GM15510 (cell line): ENCODE measurements around the gene SLC16A3.

Experiments
- POLR2A ChIP-seq: IDR thresholded peaks from 3 replicates; pipeline ENCODE4 v1.6.1; 2011; ENCODE audit warnings: borderline replicate concordance; ENCODE audit not compliant: insufficient read length; ENCODE audit errors: extremely low read depth

Gene SLC16A3

DNA sequence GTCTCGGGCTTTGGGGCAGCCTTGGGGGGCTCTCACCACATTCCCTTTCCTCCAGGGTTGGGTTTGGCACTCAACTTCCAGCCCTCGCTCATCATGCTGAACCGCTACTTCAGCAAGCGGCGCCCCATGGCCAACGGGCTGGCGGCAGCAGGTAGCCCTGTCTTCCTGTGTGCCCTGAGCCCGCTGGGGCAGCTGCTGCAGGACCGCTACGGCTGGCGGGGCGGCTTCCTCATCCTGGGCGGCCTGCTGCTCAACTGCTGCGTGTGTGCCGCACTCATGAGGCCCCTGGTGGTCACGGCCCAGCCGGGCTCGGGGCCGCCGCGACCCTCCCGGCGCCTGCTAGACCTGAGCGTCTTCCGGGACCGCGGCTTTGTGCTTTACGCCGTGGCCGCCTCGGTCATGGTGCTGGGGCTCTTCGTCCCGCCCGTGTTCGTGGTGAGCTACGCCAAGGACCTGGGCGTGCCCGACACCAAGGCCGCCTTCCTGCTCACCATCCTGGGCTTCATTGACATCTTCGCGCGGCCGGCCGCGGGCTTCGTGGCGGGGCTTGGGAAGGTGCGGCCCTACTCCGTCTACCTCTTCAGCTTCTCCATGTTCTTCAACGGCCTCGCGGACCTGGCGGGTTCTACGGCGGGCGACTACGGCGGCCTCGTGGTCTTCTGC, 8.4 kb downstream of the SLC16A3 start:
- no peak for TF ChIP-seq POLR2A

DNA sequence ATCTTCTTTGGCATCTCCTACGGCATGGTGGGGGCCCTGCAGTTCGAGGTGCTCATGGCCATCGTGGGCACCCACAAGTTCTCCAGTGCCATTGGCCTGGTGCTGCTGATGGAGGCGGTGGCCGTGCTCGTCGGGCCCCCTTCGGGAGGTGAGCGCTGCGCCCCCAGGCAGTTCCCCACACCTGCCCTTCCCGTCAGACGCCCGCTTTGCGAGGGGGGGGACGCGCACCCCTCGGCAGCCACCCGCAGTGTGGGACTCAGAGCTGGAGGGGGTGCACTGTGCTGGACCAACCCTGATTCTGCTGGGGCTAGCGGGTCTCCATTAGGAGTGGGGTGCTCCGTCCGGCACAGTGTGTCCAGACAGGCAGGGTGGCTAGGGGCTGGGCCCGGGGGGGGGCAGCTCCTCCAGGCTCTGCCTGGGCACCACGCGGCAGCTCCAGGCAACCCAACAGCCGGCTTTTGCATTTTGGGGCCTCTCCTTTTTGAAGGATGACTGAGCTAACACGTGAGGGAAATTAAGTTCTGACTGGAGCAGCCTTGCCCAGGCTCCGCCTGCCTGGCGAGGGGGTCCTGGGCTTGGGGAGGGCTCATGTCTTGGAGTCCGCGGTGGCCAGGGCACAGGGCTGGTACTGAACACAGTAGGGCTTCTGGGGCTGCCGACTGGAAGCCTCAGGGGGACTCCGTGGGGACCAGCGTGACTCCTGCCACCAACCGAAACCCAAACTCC, 9.1 kb downstream of the SLC16A3 start:
- TF ChIP-seq POLR2A, result no peak

DNA sequence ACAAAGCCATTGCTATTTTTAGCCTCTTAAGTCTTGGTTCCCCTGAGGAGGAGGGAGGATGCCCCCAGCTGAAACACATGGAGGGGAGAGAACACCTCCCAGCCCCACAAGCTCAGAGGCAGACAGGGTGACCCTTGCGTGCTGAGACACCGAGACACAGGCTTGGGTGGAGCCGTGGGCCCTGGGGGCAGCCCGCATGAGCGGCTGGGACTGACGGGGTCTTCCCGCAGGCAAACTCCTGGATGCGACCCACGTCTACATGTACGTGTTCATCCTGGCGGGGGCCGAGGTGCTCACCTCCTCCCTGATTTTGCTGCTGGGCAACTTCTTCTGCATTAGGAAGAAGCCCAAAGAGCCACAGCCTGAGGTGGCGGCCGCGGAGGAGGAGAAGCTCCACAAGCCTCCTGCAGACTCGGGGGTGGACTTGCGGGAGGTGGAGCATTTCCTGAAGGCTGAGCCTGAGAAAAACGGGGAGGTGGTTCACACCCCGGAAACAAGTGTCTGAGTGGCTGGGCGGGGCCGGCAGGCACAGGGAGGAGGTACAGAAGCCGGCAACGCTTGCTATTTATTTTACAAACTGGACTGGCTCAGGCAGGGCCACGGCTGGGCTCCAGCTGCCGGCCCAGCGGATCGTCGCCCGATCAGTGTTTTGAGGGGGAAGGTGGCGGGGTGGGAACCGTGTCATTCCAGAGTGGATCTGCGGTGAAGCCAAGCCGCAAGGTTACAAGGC, 9.8 kb downstream of the SLC16A3 start:
- TF ChIP-seq POLR2A, result no peak

GRCh38 chr17:82239401-82239925, 10.6 kb downstream of the SLC16A3 start:
- no peak for TF ChIP-seq POLR2A

DNA sequence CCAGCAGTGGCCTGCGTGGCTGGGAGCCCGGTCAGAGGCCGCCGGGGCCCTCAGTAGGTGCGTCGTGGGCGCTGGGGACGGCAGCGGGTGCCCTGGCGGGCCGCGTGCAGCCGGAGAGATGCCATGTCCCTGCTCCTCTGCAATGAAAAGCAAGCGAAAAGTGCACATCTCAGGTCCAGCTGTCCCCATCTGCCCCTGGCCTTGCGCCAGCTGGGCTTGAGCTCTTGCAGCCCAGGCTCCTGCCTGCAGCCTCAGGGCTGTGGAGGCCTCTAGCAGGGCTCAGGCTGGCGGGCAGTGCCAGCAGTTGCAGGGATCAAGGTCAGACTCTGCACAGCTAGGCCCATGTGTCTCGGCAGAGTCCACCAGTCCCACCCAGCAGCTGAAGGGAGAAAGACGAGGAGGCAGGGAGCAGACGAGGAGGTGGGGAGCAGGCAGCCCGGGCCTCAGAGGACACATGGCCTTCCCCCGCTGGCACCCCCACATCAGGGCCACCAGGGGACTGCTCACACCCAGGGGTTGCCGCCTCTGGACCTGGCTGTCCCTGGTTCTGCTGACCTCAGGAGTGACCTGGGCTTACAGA, 11.2 kb downstream of the SLC16A3 start:
- no peak for TF ChIP-seq POLR2A

DNA sequence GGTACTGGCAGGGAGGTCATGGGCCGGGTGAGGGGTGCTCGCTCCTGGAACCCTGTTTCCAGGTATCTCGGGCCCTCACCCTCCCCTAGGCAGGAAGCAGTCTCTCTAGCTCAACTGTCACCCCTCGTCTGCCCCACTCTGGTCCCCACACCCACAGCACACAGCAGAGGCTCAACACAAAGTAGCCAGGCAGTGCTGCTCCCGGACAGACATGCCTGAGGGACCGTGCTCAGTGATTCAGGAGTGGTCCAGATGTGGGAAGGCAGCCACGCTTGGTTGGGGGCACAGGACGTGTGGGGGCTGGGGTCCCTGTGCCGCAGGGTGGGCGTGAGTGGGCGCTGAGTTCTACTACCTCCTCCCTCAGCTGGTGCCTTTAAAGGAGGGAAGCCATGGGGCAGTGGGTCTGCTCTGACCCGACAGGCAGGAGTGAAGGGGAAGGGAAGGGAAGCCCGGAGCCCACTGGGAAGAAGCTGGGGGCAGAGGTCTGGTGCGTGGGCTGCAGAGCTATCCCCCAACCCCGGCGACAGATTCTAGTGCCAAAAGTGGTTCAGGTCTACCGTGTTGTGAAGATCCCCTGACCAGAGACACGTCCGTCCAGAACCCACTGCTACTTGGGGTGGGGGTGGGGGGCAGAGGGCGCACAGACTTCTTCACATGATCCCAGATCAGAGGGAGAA, 11.8 kb downstream of the SLC16A3 start:
- no peak for TF ChIP-seq POLR2A

DNA sequence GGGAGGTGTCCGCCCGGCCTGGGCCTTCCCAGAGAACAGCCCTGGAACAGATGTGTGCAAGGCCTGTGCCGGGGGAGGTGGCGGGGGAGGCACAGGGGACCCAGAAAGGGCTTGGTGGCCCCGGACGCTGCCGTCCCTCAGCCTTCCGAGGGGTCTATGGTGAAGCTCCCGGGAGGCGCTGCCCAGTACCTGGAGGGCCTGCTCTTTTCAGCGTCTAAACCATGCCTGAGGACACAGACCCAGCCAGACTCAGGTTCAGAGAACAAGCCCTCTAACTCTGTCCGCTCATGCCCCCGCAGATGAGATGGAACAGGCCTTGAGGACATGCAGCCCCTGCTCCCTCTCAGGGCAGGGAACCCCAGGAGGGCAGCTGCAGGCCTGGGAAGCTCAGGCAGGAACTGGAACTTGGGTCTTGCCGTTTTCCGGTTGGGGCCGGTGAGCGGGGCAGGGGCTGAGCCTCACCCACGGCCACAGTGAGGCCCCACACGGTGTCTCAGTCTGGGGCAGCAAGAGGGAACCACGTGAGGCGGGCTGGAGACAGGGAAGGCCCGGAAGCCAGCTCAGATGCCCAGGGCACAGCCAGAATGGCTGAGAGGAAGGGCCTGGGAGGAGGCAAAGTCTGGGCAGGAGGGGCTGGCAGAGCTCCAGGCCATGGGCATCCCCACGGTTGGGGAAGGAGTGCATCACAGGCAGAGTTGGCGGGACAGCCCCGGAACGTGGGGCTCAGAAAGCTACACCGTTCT, 12.5 kb downstream of the SLC16A3 start:
- no peak for TF ChIP-seq POLR2A

DNA sequence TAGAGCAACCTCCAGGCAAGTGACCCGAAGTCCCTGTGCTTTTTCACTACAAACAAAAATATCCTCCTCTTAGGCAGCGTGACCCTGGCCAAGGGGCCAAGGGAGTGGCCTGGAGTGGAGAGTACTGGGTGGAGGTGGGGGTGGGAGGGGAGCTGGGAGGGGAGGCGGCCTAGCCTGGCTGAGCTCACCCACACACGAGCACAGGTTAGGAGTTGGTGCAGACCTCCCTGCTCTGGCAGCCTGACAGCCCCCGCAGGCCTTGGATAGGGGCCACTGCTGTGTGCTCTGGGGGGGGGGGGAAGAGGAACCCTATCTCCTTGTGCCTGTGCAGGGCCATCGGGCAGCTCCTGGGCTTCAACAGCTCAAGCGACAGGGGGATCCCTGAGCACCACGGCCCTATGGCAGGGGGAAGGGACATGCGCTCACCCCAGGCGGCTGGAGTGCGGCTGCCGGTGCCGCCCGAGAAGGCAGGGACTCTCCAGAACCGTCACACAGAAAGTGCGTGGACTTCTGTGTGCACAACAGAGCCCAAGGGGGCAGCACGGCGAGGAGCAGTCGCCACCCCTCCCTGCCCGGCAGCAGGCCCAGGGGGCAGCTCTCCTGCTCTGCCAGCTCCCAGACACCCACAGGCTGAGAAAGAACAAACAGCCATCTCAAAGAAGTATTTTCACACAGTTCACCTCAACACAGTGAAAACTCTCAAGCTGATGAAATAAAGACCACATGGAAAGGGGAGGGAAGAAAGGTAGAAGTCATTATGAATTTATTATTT, 13.3 kb downstream of the SLC16A3 start:
- TF ChIP-seq POLR2A, result no peak

GRCh38 chr17:82242698-82242976, 13.8 kb downstream of the SLC16A3 start:
- no peak for TF ChIP-seq POLR2A

DNA sequence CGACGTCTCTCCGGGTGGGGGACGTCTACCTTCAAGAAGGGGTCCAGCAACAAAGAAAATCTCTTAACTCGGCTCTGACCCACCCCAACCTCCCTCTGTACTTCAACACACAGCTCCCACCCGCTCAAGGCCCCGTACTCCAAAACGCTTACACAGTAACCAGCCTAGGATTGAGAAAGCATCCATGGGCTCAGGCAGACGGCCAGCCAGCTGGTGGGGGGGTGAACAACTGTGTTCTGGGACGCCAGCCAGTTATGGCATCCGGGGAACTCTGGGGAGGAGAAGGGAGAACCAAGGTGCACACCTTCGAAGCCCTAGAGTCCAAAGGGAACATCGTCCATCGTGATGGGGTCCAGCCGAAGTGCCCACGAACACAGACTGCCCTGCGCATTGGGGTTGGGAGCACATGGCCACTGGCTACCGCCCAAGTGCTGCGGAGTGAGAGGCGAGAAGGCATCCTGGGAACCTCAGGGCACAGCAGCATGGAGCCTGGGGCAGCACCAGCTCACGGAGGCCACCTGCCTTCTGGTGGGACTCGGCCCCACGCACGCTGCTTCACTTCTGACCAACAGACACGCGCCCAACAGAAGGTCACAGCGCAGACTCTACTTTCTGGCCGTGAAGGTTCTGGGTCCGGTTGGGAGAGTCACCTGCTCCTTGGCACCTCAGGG, 14.3 kb downstream of the SLC16A3 start:
- no peak for TF ChIP-seq POLR2A

DNA sequence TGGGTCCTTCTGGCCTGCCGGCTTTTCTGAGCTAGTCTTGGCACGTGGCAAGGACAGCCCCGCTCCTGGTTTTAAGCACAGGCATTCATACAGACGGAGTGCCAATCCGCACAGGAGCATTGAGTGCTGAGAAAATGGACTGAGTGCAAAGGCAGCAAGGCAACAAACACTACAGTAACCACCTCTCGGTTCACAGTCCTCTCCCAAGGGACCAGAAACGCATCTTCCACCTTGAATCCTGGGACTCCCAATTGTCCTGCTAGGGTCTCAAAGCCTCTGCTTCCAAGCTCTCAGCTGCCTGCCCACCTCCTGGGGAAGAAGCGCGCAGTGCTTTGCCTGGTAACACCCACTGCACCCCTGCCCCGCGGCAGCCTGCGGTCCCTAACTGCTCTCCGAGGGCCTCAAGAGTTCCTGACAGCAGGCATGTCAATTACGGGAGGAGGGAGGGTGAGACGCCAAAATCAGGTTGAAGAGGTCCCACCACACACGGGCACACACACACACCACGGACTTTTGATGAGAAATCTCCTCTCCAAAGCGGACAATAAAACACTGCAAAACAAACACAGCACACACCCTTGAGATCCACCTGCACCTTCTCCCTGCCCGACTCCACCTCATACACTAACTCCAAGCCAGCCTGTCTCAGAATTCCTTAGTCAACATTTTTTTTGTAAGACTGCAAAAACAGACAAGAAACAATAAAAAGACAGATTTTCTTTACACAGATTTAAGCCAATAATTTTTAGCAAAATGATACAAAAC, 15.0 kb downstream of the SLC16A3 start:
- TF ChIP-seq POLR2A, result no peak
